HepG2 (cell line): ENCODE results near the gene ENG. TPM values are rescaled to one million over a fixed set of nuclear protein-coding genes. Genes with fewer than 3 reads are reported as not detected.

Experiments
- ATF7 ChIP-seq, 2 experiments: fragments of 450-650 bp in 1 of 2; sonication (generic) in 1 of 2; formaldehyde crosslinking in 1 of 2; IDR thresholded peaks; 2 replicates each; pipeline versions ENCODE4 v1.4.0 to v1.6.1; 2016 to 2020; ENCODE audit warnings: antibody characterized with exemption in 1 of 2, mild to moderate bottlenecking in 1 of 2, missing genetic modification reagents in 1 of 2
- GPN1 ChIP-seq: sonication (generic); formaldehyde crosslinking; IDR thresholded peaks from 2 replicates; pipeline ENCODE4 v1.5.1; 2020; ENCODE audit warnings: missing genetic modification reagents, borderline replicate concordance
- KDM1A ChIP-seq: IDR thresholded peaks from 2 replicates; pipeline ENCODE4 v1.6.1; 2016; ENCODE audit warnings: missing compliant biosample characterization
- KDM5B ChIP-seq: sonication (generic); formaldehyde crosslinking; IDR thresholded peaks from 2 replicates; pipeline ENCODE4 v1.4.0; 2020; ENCODE audit warnings: missing genetic modification reagents, mild to moderate bottlenecking, borderline replicate concordance
- MIER3 ChIP-seq: IDR thresholded peaks from 2 replicates; pipeline ENCODE4 v1.6.1; 2016; ENCODE audit warnings: missing compliant biosample characterization, borderline replicate concordance
- MYPOP ChIP-seq: sonication (generic); formaldehyde crosslinking; IDR thresholded peaks from 2 replicates; pipeline ENCODE4 v1.8.1; 2023; ENCODE audit warnings: mild to moderate bottlenecking, moderate library complexity, missing genetic modification reagents
- RBM39 ChIP-seq: fragments of 200-400 bp; formaldehyde crosslinking; IDR thresholded peaks from one replicate; pipeline ENCODE4 v1.6.1; 2018; ENCODE audit warnings: antibody characterized with exemption, mild to moderate bottlenecking, low read depth, low read length; ENCODE audit not compliant: poor library complexity, severe bottlenecking
- SALL1 ChIP-seq: sonication (generic); formaldehyde crosslinking; IDR thresholded peaks from 2 replicates; pipeline ENCODE4 v1.8.0; 2022; ENCODE audit warnings: mild to moderate bottlenecking, missing genetic modification reagents
- SNAPC5 ChIP-seq: sonication (generic); formaldehyde crosslinking; IDR thresholded peaks from 2 replicates; pipeline ENCODE4 v1.8.1; 2023; ENCODE audit warnings: mild to moderate bottlenecking, missing genetic modification reagents, borderline replicate concordance
- SRY ChIP-seq: sonication (generic); formaldehyde crosslinking; IDR thresholded peaks from 2 replicates; pipeline ENCODE4 v1.8.0; 2022; ENCODE audit warnings: mild to moderate bottlenecking, missing genetic modification reagents
- ZIK1 ChIP-seq: sonication (generic); formaldehyde crosslinking; IDR thresholded peaks from 2 replicates; pipeline ENCODE4 v1.5.0; 2020; ENCODE audit warnings: mild to moderate bottlenecking, low read depth, missing genetic modification reagents, borderline replicate concordance
- ZMYM3 ChIP-seq: sonication (generic); formaldehyde crosslinking; IDR thresholded peaks from 2 replicates; pipeline ENCODE4 v1.5.1; 2020; ENCODE audit warnings: mild to moderate bottlenecking, missing genetic modification reagents
- ZNF354B ChIP-seq: sonication (generic); formaldehyde crosslinking; IDR thresholded peaks from 2 replicates; pipeline ENCODE4 v1.8.0; 2022; ENCODE audit warnings: mild to moderate bottlenecking, missing genetic modification reagents
- ZNF367 ChIP-seq: sonication (generic); formaldehyde crosslinking; IDR thresholded peaks from 2 replicates; pipeline ENCODE4 v1.4.0; 2020; ENCODE audit warnings: missing genetic modification reagents, borderline replicate concordance
- ZNF772 ChIP-seq: sonication (generic); formaldehyde crosslinking; IDR thresholded peaks from 2 replicates; pipeline ENCODE4 v1.5.0; 2020; ENCODE audit warnings: mild to moderate bottlenecking, missing genetic modification reagents
- ZNF788 ChIP-seq: sonication (generic); formaldehyde crosslinking; IDR thresholded peaks from 2 replicates; pipeline ENCODE4 v1.5.0; 2020; ENCODE audit warnings: mild to moderate bottlenecking, missing genetic modification reagents, borderline replicate concordance
- polyA plus RNA-seq, 8 experiments: library from polyadenylated mRNA; depleted of rRNA in 3 of 8; stranded (reverse) in 7 of 8; unstranded in 1 of 8; fragments of >200 nt; fragmentation: Illumina TruSeq in 4 of 8; extraction: Trizol in 4 of 8; gene quantifications; 2 replicates each; pipeline versions ENCODE4 v1.2.1 to v1.2.3, GENCODE V29; 2011 to 2016; ENCODE audit warnings: low read depth in 4 of 8, missing spikeins in 1 of 8, mixed read lengths in 1 of 8; ENCODE audit not compliant: insufficient read depth in 1 of 8
- total RNA-seq, 5 experiments: library from RNA; depleted of rRNA; stranded (reverse); fragments of >200 nt; fragmentation: Illumina TruSeq; extraction: Trizol; gene quantifications; 2 replicates each; pipeline ENCODE4 v1.2.3, GENCODE V29; 2016; ENCODE audit warnings: low read depth in 1 of 5

Gene ENG
- total and polyA plus RNA-seq, 2 of the 13 experiments (the other 11 are each of a cell fraction or from before 2014, with no cell fraction given), result 0.02 to 1.1 TPM

DNA sequence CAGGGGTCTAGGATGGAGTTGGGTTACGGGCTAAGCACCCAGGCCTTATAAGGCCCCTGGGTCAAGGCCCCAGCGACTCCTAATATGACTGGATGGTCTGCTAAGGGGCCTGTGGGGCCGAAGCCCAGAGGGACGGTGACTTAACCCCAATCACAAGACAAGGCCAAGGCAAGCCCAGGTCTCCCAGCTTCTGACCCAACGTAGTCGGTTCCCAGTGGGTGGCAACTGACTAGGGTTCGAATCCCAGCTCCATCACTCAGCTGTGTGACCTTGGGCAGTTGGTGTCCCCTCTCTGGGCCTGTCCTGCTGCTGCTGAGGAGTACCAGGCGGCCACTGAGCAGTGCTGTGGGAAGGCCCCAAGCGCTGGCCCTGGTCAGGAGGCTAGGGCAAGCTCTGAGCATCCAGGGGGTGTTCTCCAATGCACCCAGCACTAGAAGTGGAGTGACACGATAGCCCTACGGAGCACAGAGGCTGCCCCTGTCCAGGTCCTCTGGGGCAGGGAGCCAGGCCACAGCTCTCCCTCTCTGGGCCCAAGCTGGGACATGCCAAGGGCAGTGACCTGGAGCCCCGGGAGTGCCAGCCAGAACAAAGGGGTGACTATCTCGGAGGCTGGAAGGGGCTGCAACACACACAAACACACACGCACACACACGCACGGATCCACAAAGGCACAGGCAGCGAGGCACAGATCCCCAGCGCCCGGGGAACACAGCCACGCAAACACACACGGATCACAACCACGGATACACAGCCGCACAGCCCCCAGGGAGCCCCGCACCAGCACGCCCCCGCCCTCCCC is 22.5 kb upstream of the ENG start (continued):
- TF ChIP-seq KDM5B (CRISPR knock-in tag) (0 out of 2 replicates have a peak, but pooled peaks have one; percentile 39), SNAPC5 (CRISPR knock-in tag) (no peak), ZMYM3 (CRISPR knock-in tag) (peak; percentile 76), ATF7 (IDR thresholded peaks at IDR 0.05) (no peak), ATF7 (CRISPR knock-in tag; IDR thresholded peaks at IDR 0.05) (no peak), MYPOP (no peak), SRY (CRISPR knock-in tag) (0 out of 2 replicates have a peak, but pooled peaks have one; percentile 45), GPN1 (no peak), ZIK1 (CRISPR knock-in tag) (no peak), ZNF354B (CRISPR knock-in tag) (no peak), MIER3 (CRISPR knock-in tag) (no peak), ZNF788 (CRISPR knock-in tag) (peak; percentile 37; the same call in 1 of the 2 replicates), RBM39 (peak; percentile 10), ZNF772 (peak; percentile 14; the same call in 1 of the 2 replicates), KDM1A (0 out of 2 replicates have a peak, but pooled peaks have one; percentile 22), SALL1 (CRISPR knock-in tag) (no peak), ZNF367 (CRISPR knock-in tag) (no peak)
